Pericardium fibroblast (primary cell): ENCODE measurements around the gene OR4K1. TPM values are rescaled to one million over a fixed set of nuclear protein-coding genes. Genes with fewer than 3 reads are reported as not detected.

Source experiments
- total RNA-seq: library from RNA; depleted of rRNA; stranded (reverse); fragments of >200 nt; gene quantifications from 2 replicates; pipeline ENCODE4 v1.2.3, GENCODE V29; 2015

The OR4K1 gene, protein sequence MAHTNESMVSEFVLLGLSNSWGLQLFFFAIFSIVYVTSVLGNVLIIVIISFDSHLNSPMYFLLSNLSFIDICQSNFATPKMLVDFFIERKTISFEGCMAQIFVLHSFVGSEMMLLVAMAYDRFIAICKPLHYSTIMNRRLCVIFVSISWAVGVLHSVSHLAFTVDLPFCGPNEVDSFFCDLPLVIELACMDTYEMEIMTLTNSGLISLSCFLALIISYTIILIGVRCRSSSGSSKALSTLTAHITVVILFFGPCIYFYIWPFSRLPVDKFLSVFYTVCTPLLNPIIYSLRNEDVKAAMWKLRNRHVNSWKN
- total RNA-seq, result not detected in 2 replicates

GRCh38 chr14:19930617-19931016 is at the start of gene OR4K1:
TSS of gene OR4K1 (plus strand) at chr14:19930917. CDS start at chr14:19935667, 4,750 bp downstream.

DNA sequence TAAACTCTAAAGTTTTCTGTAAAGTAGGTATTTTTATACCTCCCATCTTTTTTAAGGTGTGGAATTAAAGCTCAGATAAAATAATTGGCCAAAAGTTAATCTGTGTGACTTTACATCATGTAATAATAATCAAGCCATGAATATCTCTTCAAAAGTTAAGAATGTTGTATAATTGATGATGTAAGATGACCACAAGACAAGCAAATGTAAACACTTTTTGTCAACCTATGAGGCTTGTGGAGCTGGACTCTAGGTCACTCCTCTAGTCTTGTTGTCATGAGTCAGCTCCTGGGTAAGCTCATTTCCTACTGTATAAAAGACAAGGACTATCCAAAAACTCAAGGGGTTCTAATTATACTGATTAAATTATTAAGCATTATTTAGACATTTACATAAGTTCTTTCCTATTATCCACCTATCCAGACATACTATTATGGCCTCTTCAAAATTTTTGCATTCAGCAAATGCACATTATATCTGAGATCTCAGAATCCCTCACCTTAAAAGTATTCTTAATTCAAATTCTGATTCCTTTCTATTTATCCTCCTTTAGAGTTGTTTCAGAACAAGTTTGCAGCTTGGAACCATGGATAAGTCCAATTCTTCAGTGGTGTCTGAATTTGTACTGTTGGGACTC is 10.6 kb upstream of the OR4K1 start, which contains the start of gene OR4K5:
TSS of gene OR4K5 (plus strand) at position 587 of the 637 bp plus-strand sequence. CDS start at position 587, 0 bp downstream.

GRCh38 chr14:19975291-19975690 is 44.6 kb downstream of the OR4K1 start, which contains the start of gene OR4K15:
TSS of gene OR4K15 (plus strand) at chr14:19975591. CDS start at chr14:19975591, 0 bp downstream.

Other genes starting within 250 kb of the OR4K1 start
- not detected in 2 replicates for gene OR11H2, start 217.0 kb upstream of the OR4K1 start, total RNA-seq
- not detected in 2 replicates for gene OR4Q3, start 187.3 kb upstream of the OR4K1 start, total RNA-seq
- not detected in 2 replicates for gene OR4M1, start 157.4 kb upstream of the OR4K1 start, total RNA-seq
- not detected in 2 replicates for gene OR4N2, start 127.1 kb upstream of the OR4K1 start, total RNA-seq
- not detected in 2 replicates for gene OR4K2, start 55.8 kb upstream of the OR4K1 start, total RNA-seq
- not detected in 2 replicates for gene OR4K5, start 10.3 kb upstream of the OR4K1 start, total RNA-seq
- not detected in 2 replicates for gene OR4K15, start 44.7 kb downstream of the OR4K1 start, total RNA-seq
- gene OR4Q2, start 71.2 kb downstream of the OR4K1 start, total RNA-seq, result not detected in 2 replicates
- gene OR4K14, start 88.4 kb downstream of the OR4K1 start, total RNA-seq, result not detected in 2 replicates
- gene OR4K13, start 105.1 kb downstream of the OR4K1 start, total RNA-seq, result not detected in 2 replicates
- not detected in 2 replicates for gene OR4L1, start 129.1 kb downstream of the OR4K1 start, total RNA-seq
- not detected in 2 replicates for gene OR4K17, start 179.8 kb downstream of the OR4K1 start, total RNA-seq
- gene OR4N5, start 207.9 kb downstream of the OR4K1 start, total RNA-seq, result not detected in 2 replicates